ENCODE measurements around the gene MAPK7.

The MAPK7 gene

DNA sequence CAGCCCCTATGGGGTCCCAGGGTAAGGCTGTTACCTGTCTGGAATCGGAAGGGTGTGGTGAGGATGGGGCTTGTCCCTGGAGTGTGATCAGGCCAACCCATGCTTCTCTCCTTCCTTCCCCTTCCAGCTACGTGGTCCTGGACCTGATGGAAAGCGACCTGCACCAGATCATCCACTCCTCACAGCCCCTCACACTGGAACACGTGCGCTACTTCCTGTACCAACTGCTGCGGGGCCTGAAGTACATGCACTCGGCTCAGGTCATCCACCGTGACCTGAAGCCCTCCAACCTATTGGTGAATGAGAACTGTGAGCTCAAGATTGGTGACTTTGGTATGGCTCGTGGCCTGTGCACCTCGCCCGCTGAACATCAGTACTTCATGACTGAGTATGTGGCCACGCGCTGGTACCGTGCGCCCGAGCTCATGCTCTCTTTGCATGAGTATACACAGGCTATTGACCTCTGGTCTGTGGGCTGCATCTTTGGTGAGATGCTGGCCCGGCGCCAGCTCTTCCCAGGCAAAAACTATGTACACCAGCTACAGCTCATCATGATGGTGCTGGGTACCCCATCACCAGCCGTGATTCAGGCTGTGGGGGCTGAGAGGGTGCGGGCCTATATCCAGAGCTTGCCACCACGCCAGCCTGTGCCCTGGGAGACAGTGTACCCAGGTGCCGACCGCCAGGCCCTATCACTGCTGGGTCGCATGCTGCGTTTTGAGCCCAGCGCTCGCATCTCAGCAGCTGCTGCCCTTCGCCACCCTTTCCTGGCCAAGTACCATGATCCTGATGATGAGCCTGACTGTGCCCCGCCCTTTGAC, 2.4 kb downstream of the MAPK7 start:
- no peak for DNase-seq (ENCODE audit: low spot score)

DNA sequence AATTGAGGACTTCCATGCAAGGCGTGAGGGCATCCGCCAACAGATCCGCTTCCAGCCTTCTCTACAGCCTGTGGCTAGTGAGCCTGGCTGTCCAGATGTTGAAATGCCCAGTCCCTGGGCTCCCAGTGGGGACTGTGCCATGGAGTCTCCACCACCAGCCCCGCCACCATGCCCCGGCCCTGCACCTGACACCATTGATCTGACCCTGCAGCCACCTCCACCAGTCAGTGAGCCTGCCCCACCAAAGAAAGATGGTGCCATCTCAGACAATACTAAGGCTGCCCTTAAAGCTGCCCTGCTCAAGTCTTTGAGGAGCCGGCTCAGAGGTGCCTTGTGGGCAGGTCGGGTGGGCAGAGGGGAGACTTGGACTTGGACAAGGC, 3.1 kb downstream of the MAPK7 start:
- no peak for DNase-seq (ENCODE audit: low spot score)

DNA sequence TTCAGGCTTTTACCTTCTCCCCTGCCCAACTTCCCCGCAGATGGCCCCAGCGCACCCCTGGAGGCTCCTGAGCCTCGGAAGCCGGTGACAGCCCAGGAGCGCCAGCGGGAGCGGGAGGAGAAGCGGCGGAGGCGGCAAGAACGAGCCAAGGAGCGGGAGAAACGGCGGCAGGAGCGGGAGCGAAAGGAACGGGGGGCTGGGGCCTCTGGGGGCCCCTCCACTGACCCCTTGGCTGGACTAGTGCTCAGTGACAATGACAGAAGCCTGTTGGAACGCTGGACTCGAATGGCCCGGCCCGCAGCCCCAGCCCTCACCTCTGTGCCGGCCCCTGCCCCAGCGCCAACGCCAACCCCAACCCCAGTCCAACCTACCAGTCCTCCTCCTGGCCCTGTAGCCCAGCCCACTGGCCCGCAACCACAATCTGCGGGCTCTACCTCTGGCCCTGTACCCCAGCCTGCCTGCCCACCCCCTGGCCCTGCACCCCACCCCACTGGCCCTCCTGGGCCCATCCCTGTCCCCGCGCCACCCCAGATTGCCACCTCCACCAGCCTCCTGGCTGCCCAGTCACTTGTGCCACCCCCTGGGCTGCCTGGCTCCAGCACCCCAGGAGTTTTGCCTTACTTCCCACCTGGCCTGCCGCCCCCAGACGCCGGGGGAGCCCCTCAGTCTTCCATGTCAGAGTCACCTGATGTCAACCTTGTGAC, 3.6 kb downstream of the MAPK7 start:
- DNase-seq (ENCODE audit: low spot score), result no peak

DNA sequence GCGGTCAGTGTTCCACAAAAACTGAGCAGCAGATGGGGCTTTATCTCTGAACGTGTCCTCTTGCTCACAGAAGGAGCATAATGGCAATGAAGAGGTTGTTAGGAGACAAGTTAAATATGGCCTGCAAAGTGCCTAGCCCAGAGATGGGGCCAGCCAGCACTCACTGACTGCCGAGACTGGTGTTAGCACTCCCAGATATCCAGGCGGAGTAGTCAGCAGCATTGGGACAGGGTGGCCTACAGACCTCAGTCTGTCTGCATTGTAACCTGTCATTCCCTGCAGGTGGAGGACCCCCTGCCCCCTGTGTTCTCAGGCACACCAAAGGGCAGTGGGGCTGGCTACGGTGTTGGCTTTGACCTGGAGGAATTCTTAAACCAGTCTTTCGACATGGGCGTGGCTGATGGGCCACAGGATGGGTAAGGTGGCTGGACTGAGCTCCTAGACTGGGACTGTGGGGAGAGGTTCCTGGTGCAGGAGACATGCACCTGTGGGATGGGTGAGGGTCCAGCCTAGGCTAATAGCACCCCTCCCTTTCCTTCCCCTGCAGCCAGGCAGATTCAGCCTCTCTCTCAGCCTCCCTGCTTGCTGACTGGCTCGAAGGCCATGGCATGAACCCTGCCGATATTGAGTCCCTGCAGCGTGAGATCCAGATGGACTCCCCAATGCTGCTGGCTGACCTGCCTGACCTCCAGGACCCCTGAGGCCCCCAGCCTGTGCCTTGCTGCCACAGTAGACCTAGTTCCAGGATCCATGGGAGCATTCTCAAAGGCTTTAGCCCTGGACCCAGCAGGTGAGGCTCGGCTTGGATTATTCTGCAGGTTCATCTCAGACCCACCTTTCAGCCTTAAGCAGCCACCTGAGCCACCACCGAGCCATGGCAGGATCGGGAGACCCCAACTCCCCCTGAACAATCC, 4.5 kb downstream of the MAPK7 start:
- no peak for DNase-seq (ENCODE audit: low spot score)

DNA sequence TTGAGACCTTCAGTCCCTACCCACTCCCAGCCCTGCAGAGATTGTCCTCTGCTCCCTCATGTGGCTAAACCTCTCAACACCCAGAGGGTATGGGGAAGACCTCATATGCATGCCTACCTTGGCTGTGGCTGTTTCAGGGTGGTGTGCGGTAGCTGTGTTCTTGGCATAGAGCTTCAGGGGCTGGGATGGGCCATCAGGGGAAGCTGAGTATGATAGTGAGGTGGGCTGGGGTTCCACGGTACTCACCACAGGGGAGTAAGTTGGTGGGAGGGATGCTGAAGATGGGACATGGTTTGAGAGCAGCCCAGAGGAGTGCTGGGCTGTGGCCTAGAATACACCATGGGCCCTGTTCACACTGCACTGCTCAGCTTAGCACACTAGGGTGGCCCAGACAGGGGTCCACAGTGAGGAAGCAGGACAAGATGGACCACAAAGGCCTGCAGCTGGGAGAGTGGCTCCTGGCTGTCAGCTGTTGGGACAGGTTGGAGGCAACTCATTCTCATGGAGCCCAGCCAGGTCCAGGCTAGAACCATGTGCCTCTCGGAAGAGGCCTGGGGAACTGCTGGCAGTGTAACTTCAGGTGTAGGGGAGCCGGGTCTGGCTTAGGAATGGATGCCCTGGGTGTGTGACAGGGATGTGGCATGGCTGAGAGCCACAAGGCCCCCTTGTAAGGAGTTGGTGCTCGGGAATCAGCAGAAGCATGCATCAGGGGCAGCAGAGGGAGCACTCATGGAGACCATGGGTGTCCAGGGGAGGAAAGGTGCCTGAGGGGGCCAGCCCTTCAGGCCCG, 5.6 kb downstream of the MAPK7 start:
- no peak for DNase-seq (ENCODE audit: low spot score)

DNA sequence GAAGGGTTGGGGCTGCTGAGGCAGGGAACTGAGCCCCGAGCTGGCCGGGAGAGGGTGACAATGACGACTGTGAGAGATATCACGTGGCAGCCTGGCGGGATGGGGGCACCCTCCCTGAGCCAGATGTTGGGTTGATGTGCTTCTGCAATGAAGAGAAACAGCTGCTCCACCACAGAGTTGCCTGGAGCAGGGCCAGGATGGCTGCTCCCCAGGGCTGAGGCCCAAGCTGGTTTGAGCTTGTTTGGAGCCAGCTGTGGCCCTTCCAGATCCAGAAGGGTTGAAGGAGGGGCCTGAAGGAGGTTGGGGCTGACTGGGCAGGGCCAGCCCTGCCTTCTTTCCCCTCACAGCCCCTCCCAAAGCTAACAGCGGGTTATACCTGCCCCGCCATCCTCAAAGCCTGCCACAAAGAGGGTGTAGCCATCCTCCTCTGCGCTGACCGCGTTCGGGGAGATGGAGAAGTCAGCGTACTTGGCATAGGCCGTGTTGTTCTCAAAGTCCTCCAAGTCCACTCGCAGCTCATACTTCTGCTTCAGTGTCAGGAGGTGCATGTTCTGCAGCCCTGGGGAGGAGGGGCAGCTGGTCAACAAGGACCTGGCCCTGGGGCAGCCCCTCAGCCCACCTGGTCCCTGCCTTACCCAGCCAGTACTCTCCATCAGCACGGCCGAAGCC, 6.6 kb downstream of the MAPK7 start:
- no peak for DNase-seq (ENCODE audit: low spot score)

DNA sequence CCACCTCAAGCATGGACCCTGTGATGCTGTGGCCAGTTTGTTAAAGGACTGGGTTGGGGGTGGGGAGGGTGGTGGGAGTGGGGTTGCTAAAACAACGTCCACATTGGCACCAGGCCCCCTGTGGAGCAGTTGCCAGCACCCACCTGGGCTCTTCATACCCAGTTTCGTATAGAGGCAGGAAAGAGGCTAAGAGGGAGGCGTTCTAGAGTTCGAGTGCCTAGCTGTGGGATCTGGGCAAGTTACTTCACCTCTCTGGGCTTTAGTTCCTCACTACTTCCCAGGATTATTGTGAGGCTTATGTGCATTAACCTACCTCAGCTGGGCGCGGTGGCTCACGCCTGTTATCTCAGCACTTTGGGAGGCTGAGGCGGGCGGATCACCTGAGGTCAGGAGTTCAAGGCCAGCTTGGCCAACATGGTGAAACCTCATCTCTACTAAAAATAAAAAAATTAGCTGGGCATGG, 7.3 kb downstream of the MAPK7 start:
- DNase-seq (ENCODE audit: low spot score), result no peak

DNA sequence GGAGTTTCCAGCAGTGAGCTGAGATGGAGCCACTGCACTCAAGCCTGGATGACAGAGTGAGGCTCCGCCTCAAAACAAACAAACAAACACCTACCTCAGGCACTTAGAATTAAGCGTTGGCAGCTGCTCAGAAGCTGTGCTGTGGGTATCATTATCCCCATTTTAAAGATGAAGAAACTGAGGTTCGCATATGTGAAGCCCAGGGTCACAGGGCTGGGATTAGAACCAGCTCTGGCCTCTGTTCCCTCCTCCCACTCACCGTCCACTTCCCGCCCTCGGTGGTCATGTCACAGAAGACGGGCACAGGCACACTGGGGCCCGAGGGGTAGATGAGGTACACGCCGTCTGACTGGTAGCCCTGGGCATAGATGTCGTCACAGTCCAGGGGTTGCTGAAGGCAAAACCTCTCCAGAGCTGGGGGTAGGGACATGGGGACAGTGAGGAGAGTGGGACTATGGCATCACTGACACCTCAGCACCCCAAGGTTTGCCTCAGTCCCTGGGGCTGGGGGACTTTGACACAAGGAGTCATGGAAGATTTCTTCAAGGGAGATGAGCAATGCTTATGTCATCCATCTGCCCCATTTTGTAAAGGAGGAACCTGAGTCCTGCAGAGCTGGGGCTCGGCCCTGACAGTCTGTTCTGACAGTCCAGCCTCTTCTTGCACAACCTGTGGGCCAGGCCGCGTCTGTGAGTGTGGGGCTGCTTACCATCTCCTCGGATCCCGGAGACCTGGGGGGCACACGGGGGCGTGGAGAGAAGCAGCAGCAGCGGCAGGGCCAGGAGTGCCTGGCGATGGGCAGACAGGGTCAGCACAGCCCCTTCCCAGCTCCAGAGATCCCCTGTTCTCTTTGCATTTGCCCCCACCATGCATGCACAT, 8.0 kb downstream of the MAPK7 start:
- DNase-seq (ENCODE audit: low spot score), result no peak

DNA sequence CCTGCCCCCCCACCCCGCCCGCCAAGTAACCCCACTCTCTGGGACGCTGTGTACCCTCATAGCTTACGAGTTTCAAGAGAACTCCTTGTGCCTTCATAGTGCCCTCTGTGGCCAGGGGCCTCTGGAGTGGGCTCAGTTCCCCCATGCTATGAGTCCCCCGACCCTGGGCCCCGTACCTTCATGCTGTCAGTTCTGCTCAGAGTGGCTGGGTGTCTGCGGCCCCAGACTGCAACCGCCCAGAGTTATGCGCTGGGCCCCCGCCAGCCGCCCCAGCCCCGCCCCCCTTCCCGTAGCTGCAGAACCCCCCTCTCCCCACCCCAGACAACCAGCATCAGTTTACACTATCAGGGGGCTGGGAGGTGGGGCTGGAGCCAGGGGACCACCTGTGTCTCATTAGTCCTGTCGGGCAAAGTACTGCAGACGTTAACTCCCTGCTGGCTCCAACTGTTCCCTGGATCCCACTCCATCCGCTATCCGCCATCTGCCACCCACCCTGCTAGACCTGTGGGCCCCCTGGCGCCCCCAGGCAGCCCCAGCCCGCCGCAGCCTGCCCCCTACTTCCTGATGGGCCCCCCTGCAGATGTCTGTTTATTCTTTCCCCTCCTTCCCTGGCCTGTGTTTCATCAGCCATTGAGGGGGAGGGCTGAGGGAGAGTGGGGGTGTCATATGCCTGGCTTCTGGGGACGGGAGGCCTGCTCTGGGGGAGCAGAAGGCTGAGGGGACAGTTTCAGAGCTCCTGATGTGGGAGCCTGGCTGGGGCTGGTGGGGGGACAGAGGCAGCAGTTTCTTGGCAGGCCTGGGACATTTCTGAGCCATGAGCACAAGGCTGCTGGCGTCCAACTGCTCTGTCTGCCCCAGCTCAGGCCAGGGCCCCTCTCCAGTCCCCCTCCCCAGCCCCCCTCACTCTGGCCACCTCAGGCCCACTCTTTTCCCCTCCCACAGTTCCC, 8.9 kb downstream of the MAPK7 start, which contains the start of gene MFAP4:
Gene MFAP4, minus strand, starts transcription at position 217 of the 947 bp plus-strand sequence. Its CDS starts 35 bp downstream, at position 182.
- no peak for DNase-seq (ENCODE audit: low spot score)

DNA sequence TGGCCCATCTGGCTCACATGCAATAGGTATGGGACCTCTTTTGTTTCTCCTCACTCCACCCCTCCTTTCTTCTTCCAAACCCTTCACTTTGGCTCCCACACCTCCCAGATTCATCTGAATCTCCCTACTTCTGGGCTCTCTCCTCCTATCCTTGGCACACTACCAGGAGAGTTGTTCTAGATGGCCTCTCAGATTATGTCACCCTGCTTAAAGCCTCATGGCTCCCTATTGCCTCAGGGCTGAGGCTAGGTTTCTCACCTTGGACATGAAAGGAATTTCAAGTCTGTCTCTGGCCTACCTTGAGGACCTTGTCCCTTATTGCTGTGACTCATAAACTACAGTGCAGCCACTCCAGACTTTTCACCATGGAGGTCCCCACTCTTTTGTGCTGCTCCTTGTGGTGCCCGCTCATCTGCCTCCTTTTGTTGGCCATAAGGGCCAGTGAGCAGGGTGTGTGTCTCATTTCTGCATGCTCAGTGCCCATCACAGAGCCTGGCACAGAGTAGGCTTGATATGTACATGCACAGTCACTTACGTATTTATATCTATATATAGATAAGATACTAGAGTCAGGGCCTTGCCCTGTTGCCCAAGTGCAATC, 9.7 kb downstream of the MAPK7 start:
- DNase-seq (ENCODE audit: low spot score), result no peak

DNA sequence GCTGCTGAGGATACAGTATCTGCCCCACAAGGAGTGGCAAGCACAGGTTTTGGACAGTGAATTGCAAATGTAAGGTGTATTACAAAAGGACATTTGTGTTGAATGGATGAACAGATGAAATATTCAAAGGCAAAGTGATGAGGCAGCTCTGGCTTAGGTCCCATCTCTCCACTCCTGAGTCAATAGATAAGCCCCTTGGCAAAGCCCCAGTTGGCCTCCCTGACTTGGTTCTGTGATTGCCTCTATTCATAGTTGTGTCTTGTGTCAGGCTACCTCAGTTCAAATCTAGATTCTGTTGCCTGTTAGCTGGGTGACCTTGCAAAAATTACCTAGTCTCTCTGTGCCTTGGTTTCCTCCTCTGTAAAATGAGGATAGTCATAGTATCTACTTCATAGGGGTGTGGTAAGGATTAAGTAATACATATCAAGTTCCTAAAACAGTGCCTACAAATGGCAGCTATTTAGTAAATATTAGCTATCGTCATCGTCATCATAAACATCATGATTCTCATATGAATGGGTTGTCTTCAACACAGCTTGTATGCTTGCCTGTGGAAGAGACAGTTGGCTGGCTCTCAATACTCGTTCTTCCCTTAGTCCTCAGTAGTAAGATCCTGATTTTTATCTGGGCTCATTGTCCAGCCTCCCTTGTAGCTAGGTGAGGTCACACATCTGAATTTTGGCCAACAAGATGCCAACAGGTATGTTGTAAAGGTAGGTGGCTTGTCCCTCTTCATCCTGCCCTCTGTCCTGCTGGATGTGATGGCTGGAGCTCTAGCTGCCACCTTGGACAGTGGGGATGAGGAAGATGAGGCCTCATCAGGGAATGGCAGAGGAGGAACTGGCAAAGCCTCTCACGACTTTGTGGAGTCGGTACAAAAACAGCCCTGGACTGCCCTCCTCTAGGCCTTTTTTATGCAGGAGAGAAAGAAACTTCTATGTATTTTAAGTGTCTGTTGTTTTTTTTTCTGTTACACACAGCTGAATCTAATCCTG, 10.8 kb downstream of the MAPK7 start:
- DNase-seq (ENCODE audit: low spot score), result no peak

DNA sequence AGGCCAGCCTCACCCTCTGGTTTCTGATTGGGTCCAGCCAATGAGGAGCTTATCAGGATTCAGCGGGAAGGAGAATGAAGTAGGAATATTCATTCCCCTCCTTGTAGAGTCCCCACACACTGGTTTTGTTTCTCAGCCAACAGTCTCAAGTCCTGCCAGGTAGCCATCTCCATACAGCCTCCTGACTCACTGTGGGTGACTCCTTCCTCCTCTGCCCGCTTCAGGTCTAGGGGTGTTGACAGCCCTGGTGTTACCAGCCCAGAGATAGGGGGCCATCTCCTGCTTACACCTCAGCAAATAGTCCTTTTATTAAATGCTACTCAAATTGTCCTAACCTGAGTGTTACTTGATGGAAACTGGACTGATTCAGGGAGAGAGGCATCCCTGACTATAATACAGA, 12.7 kb downstream of the MAPK7 start:
- no peak for DNase-seq (ENCODE audit: low spot score)

DNA sequence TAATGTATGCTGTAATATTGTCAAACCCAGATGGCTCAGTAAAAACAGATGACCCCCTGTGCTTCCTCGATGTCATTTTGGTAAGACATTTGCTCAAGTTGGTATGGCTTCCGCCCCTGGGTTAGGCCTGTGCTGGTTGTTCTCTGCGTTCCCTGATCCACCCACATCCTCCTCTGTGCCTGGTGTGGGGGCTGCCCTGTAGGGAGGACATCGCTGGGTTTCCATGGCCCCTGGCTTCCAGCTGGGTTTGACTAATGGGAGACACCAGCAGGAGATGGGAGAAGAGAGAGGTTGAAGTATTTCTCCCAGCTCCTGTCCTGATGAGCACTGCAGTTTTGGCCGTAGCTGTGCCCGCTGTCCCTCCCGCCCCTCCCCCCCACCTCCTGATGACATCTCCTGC, 13.1 kb downstream of the MAPK7 start:
- no peak for DNase-seq (ENCODE audit: low spot score)

DNA sequence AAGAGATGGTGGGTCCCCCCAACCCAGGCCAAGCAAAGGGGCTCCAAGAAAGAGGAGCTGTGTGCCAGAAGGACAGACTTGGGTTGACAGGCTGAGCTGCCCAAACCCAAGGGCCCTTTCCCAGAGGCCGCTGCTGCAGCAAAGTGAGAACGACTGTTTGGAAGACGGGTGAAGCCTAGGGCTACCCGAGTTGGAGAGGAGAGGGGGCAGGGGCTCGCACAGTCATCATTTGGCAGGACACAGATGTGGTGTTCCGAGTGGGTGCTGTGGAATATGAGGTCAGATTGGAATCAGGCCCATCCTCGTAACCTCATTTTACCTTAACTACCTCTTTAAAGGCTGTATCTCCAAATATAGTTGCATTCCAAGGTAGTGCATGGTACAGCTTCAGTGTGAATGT, 14.0 kb downstream of the MAPK7 start:
- no peak for DNase-seq (ENCODE audit: low spot score)

DNA sequence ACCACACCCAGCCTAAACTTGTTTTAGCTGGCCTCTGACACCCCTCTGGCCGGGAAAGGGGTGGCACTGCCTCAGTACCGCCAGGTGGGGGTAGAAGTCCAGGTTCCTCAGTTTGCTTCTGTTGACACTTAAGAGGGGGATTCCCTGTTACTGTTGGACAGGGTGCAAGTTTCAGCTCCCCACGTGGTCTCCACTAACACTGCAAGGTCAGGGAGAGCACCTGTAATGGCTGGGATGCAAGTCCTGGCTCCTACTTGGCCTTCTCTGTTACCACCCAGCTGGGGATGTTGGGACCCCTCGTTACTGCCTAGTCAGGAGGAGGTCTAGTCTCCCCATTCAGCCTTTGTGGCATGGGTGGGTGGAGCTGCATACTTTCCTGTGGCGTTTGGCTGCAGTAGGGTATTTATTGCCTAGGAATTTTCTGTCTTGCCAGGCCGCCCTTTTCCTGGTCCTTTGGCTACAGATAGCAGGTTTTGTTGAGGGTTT, 19.3 kb downstream of the MAPK7 start:
- no peak for DNase-seq (ENCODE audit: low spot score)

DNA sequence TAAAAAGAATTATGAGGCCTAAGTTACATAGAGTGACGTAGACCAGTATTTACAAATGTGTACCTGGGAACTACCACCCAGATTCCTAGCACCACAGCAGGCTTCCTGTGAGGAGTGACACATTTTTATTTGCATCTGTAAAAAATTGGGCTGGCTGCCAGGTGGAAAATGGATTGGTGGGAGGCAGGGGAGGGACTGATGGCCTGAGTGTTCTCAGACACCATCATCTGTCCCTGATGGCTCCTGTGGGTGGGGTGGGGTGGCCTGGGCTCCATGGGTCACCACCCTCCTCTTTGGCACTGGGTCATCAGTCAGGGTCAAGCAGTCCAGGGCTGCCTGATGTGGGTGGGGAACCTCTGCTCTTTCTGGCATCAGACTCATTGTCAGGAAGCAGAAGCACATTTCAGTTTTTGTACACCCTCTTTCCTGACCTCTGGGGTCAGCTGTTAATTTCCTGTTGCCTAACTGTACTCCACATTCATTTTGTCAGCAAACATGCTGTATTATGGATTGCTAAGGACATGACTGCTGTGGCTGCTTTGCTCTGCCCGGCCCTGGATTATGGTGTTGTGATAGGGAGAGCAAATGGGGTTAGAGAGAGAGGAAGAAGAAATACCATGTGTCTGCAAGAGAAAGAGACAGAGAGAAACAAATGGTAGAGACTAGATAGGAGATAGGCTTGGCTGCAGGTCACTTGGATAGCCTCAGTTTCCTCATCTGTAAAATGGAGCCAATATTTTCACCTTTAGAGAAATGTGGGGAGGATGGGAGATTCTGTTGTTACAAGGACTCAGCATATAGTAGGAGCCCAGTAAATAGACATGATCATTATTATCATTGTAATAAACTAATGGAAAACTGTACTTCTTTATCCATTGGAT, 20.2 kb downstream of the MAPK7 start:
- no peak for DNase-seq (ENCODE audit: low spot score)

Data from CD4-positive, alpha-beta T cell treated with Interleukin-6 at 100 ng/mL for 8 hours (primary cell).